Stimulated activated CD4-positive, alpha-beta T cell treated with anti-CD3 and anti-CD28 coated beads, Interleukin-4, amount 100 ng/mL, for 48 hours (primary cell): ENCODE data around the gene CNPY4.
"Not testable (repeated sequence)": the region's sequence is repeated elsewhere in the genome, so short reads cannot be mapped to it uniquely, and the experiment has no call there.

Experiments used
- DNase-seq, 2 donors: peaks; one replicate each; pipeline ENCODE4 v3.0.0-alpha.2; 2020; ENCODE audit warnings: low read depth in 2 of 2

Gene CNPY4

GRCh38 chr7:100119970-100120732 is 717 bp downstream of the CNPY4 start:
- peak; percentile 61 to 64 for DNase-seq

GRCh38 chr7:100120733-100121036 is 1.3 kb downstream of the CNPY4 start:
- no peak for DNase-seq

GRCh38 chr7:100122067-100122466 is 2.6 kb downstream of the CNPY4 start:
- no peak for DNase-seq

- no peak for DNase-seq
Measured at GRCh38 chr7:100122568-100122967, 3.1 kb downstream of the CNPY4 start.

GRCh38 chr7:100124301-100125230 is 5.1 kb downstream of the CNPY4 start:
- DNase-seq: no peak

- no peak for DNase-seq
Measured at GRCh38 chr7:100126239-100126930, 7.0 kb downstream of the CNPY4 start.

GRCh38 chr7:100126931-100127865 is 7.8 kb downstream of the CNPY4 start, which contains the start of gene MBLAC1:
Gene MBLAC1 (plus strand): TSS chr7:100126967. CDS start chr7:100127396, 429 bp downstream.
- DNase-seq: peak; percentile 87 to 88

GRCh38 chr7:100127866-100128636 is 8.6 kb downstream of the CNPY4 start:
- peak in 1 of 2 donors; percentile 22 for DNase-seq

- DNase-seq: no peak
Measured at GRCh38 chr7:100128637-100128963, 9.2 kb downstream of the CNPY4 start.

- DNase-seq: not testable (repeated sequence)
Measured at GRCh38 chr7:100130220-100130607, 10.8 kb downstream of the CNPY4 start.

GRCh38 chr7:100130608-100131453 is 11.4 kb downstream of the CNPY4 start:
- peak; percentile 79 to 87 for DNase-seq

GRCh38 chr7:100132126-100132525 is 12.7 kb downstream of the CNPY4 start:
- DNase-seq: no peak

- DNase-seq: peak; percentile 46 to 48
Measured at GRCh38 chr7:100132697-100133151, 13.3 kb downstream of the CNPY4 start.

GRCh38 chr7:100137851-100138760 is 18.7 kb downstream of the CNPY4 start:
- DNase-seq: no peak

GRCh38 chr7:100141555-100141949 is 22.1 kb downstream of the CNPY4 start:
- no peak for DNase-seq

- no peak for DNase-seq
Measured at GRCh38 chr7:100142461-100142860, 23.0 kb downstream of the CNPY4 start.

- DNase-seq: not testable (repeated sequence)
Measured at GRCh38 chr7:100146350-100146749, 26.9 kb downstream of the CNPY4 start.

GRCh38 chr7:100147278-100147677 is 27.8 kb downstream of the CNPY4 start:
- DNase-seq: no peak
